GM15510 (cell line): ENCODE results near the gene PARP8.

Source experiments
- POLR2A ChIP-seq: IDR thresholded peaks from 3 replicates; pipeline ENCODE4 v1.6.1; 2011; ENCODE audit warnings: borderline replicate concordance; ENCODE audit not compliant: insufficient read length; ENCODE audit errors: extremely low read depth

PARP8 gene

DNA sequence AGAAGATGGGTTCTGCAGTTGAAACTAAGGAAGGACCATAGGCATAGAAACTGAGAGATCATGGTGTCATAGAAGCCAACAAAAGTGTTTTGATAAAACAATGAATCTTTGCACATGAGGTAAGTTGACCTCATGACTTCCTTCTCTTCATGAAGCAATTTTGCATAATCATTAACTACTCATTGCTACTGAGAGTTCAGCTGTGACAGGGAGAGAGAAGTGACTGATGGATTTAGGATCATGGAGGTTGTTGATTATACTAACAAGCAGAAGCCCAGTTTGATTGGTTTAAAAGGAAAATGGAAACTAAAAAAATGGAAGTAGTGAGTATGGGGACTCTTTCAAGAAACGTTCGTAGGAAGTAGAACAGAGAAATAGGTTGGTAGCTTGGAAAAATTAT lies 51.2 kb downstream of the PARP8 start:
- no peak for TF ChIP-seq POLR2A

DNA sequence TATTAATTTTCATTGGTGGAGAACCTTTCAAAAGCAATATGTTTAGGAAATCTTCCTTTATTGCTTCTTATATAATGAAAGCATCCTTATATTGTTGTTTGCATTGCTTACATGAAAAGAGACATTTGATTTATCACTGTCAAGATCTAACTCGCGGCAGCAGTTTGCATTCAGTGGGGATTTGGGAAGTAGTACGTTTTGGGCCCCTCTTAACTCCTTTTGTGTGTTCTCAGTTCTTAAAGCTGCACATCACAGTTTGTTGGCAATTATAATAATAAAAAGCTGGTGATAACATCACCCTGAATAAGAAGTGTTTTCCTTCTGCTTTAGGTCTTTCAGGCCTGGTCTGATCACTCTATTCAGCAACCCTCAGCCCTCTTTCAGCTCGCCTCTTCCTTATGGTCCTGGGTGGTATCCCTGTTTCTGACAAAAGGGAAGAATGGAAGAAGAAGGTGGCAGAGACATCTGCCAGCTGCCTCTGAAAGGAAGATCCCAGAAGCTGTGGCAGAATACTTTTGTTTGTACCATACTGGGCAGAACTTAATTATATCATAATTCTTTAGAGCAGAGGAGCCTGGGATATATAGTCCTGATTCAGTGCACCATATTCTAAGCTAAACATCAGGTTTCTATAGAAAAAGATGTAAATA lies 53.7 kb downstream of the PARP8 start:
- no peak for TF ChIP-seq POLR2A

DNA sequence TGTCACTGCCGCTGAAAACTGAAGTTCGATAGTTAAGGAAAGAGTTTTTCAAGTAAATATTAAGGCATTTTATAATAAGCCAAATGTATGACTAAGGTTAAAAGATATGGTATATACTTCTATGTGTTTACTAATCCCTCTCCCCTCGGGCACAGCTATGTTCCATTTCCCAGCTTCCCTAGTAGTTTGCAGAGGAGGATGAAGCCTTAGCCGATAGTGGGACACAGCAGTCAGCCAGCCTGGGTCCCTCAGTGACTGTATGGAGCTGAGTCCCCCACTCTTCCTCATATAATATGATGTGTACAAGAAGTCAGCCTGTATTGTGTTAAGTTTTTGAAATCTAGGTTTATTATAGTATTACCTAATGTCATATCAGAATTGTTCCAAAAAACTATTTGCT lies 55.8 kb downstream of the PARP8 start:
- no peak for TF ChIP-seq POLR2A

DNA sequence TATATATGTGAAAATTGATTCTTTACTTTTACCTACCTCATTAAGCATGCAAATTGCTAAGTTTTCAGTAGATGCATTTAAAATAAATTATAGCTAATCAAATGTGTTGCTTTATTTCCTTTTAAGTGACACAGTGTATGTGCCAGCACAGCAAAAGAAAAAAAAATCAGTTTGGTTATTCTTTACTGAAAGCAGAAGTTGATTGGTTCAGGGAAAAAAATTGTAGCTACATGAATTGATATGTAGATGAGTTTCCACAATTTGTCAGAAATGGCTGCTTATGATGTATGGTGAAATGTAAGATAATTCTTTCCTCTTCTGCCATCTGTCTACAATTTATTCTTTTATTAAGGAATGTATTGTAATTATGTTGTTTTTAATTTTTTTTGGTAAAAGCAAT lies 57.8 kb downstream of the PARP8 start:
- no peak for TF ChIP-seq POLR2A

DNA sequence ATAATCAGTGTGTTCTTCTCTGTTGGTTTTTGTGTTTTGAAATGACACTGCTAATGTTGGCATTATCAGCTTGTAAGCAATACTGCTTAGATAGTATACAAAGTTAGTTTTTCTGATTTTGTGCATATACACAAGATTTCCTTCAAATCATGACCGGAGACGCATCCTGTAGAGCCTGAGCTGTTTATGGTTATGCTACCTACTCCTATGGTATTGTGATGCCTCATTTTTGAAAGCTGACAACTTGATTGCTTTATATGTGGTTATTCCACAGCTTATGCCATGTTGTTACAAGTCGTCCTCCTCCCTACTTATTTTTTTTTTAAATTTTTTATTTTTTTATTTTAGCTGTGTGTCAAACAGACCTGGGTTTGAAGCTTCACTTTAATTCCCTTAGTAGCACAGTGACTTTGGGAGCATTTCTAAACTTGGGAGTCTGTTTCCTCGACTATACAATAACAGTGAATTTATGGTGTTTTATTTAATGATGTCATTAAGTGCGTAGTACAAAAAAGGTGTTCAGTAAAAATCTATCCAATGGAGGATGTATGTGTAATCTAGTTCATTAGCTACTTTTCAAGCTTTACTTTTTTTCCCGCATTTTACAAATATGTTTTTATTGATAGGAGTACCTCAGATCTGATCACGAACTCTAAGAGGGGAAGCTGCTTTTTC lies 59.5 kb downstream of the PARP8 start:
- TF ChIP-seq POLR2A, result no peak

DNA sequence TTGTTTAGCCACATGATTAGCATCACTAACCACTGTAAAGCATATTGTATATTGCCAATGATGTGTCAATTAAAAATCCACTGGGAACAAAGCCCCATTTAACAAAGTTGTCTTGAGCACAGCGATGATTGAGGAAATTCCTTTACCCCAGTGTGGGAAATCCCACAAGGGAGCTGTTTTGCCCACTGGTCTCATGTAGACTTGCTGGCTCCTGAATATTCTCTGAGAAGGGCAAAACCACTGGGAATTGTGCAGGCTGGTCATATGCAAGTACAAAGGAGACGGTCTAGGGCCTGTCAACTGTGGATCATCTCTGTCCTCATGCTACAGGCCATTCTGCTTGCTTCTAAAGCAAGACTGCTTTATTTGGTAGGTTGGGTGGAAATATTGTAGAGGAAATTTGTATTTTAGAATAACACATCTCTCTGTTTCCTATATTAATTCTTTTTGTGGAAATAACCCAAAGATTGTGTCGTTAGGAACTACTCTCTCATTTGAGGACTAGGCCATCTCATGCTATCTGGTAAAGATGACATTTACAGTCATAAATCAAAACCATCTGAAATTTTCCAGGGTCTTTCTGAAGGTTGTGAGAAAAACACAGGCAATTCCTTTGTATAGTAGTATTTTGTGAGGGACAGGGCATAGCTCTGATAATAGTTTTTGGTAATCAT lies 60.2 kb downstream of the PARP8 start:
- no peak for TF ChIP-seq POLR2A

DNA sequence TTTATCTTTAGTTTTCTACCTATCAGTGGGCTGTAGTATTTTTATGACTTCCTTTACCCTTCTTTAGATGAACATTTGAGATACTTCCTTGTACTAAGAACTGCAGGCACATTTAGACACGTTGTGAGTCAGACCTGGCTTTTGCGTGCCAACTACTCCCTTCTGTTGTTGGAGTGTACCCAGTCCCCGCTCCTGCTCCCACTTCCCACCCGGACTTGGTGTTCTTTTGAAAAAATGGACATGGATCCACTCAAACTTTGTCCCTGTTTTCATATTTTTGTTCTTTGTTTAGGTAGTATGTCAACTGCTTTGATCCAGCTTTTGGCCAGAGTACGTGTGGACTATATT lies 60.7 kb downstream of the PARP8 start:
- TF ChIP-seq POLR2A, result no peak

DNA sequence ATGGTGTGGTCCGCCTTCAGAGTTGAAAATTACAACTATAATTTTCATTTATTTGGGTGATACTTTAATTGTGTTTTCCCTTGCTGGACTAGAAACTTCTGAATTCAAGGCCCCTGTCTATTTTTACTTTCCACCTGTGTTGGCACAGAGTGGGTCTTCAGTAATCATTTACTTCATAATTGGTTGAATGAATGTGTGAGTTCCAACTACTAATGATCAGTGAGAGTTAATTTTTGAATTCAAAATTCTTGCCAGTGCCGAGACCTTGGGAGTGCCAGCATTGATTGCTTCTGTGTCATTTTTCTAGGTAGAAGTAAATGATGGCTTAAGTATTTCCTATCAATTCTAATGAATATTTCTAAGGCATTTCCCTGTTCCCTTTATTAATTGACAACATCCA lies 61.4 kb downstream of the PARP8 start:
- no peak for TF ChIP-seq POLR2A

DNA sequence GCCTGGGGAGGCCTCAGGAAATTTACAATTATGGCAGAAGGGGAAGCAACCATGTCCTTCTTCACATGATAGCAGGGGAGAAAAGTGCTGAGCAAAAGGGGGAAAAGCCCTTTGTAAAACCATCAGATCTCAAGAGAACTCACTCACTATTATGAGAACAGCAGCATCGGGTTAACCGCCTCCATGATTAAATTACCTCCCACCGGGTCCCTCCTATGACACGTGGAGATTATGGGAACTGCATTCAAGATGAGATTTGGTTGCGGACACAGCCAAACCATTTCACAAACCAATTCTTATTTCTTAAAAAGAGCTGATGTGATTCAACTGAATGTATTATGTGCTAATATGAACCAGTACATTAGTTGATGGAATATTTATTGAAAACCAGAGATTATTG lies 63.9 kb downstream of the PARP8 start:
- no peak for TF ChIP-seq POLR2A

DNA sequence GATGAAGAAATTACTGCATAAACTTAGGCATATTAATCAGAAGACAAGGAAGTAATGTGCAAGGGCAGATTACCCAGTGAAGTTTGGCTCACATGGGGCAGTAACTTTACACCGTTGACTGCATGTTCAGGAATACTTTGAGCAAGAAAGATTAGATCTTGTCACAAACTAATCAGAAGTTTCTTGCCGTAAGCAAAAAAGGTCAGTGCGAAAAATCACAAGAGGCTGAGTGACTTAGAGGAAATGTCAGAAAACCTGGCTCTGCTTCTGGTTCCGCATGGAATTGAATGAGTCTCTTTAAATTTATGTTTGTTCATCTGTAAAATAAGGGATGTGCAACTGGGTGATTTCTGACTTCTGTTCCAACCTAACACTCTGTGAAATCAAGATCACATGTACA lies 64.4 kb downstream of the PARP8 start:
- TF ChIP-seq POLR2A, result no peak

DNA sequence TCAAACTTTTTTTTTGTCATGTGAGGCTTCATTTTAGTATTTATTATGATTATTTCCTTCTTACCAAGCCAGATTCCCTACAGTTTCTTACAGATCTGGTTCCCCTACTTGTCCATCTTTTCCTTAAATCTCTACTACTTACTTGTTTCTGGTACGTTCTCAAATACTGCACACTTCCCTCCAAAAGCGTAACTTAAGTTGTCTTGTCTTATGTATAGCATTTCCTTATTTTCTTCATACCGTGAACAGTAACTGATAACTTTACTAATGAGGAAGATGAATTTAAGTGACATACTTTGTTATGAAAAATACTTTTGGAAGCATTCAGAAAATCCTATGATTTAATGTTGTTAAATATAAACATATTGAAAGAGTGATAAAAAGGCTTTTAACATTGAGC lies 67.3 kb downstream of the PARP8 start:
- no peak for TF ChIP-seq POLR2A

DNA sequence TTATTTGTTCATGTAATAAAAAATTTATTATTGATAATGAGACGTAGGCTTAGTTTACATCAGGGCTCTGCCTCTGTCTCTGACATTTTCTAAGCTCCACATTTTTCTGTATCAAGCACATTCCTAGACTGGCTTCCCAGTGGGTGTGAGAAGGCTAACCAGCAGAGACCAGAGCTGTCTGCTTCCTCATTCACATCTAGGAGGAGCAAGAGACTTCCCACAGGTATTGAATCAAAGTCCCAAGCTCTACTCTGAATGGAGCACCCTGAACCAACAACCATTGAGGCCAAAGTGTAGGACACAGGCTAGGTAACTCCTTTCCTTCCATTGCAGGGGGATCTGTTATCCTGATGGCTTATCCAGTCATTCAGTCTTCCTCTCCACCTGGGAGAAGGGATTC lies 72.4 kb downstream of the PARP8 start:
- TF ChIP-seq POLR2A, result no peak

DNA sequence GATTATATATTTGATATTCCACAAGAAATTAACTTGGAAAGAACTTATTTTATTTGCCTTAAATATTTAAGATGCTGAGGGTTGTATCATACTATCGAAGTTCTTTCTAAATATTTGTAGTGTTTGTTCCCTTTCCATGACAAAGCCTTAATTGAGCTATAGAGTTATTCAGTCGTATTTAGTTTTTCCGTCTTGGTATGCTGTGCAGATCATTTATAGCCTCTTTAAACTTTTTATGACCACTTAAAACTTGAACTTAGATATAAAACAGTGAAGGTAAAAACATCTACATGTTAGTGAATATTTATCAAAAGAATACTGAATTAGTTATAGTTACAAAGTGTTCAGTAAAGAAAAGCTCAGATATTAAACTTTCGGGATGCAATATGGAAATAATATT lies 74.4 kb downstream of the PARP8 start:
- no peak for TF ChIP-seq POLR2A

DNA sequence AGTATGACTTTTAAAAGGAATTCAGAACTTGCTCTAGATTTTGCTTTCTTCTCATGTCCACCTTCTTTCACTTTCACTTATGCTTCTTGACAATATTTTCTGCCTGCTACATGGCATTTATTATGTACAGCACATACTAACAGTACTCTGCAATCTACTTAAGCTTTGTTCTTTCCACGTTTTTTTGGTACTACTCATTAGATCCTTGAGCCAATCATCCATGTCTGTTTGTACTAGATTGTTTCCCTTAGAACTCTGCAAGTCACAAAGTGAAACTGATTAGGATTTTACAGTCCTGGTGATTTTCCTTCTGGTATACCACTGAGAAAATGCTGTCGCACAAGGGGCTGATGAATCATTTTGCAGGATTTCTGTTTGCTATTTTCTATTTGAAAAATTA lies 78.3 kb downstream of the PARP8 start:
- no peak for TF ChIP-seq POLR2A

DNA sequence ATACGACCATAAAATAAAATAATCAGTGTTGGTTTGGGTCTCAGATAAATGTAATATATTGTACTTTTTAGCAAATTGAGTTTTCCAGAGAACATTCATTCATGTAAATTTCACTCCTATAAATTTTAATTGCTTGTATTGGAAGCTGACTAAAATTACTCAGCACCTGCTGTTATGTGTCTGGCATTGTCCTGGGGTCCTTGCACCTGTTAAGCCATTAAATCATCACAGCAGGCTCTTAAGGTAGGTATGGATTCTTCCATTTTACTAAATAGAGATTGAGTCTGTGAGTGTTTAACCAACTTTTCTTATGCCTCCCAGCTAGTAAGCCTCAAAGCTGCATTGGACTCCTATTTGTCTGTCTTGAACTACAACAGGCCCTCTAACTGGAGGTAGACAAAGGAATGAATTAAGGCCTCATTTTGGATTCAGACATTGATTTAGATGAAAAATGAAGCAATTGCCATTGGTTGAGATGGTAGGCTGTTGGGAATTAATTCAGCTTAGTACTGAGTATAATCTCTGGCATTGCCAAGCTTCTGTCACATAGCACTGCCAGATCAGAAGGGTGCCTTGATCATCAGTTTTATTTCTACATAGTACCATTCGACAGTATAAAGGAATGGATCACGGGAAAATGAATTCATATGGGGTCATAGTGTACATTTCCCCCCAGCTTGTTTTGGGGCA lies 78.9 kb downstream of the PARP8 start:
- no peak for TF ChIP-seq POLR2A
